SK-N-SH treated with all-trans-retinoic acid at 6 μM for 48 hours (cell line): ENCODE data around the gene ADAMTS15.

Experiments
- ATAC-seq: fragments of 200-7000 bp; cut with Tn5 transposase; 3 replicates; pipeline ENCODE4 v1.9.1; 2020; ENCODE audit warnings: mild to moderate bottlenecking, moderate library complexity
- CSDC2 ChIP-seq: fragments of 250-450 bp; sonication (Bioruptor Pico); IDR thresholded peaks from 2 replicates; pipeline ENCODE4 v1.5.0; 2020; ENCODE audit warnings: mild to moderate bottlenecking, moderate library complexity
- CSRNP3 ChIP-seq: fragments of 250-450 bp; sonication (Bioruptor Pico); IDR thresholded peaks from 2 replicates; pipeline ENCODE4 v1.5.1; 2021; ENCODE audit warnings: mild to moderate bottlenecking, moderate library complexity
- GLIS3 ChIP-seq: fragments of 250-450 bp; sonication (Bioruptor Pico); IDR thresholded peaks from 2 replicates; pipeline ENCODE4 v1.5.0; 2020; ENCODE audit warnings: mild to moderate bottlenecking, moderate library complexity
- ISL1 ChIP-seq: fragments of 250-450 bp; sonication (Bioruptor Pico); IDR thresholded peaks from 2 replicates; pipeline ENCODE4 v2.1.2; 2022; ENCODE audit warnings: mild to moderate bottlenecking, moderate library complexity
- OSR1 ChIP-seq: fragments of 250-450 bp; sonication (Bioruptor Pico); IDR thresholded peaks from 2 replicates; pipeline ENCODE4 v1.8.0; 2022; ENCODE audit warnings: moderate library complexity, mild to moderate bottlenecking, inconsistent platforms
- POU6F1 ChIP-seq: fragments of 250-450 bp; sonication (Bioruptor Pico); IDR thresholded peaks from 2 replicates; pipeline ENCODE4 v1.8.0; 2021; ENCODE audit warnings: low read depth, mild to moderate bottlenecking, moderate library complexity, borderline replicate concordance
- PPARA ChIP-seq: fragments of 250-450 bp; sonication (Bioruptor Pico); IDR thresholded peaks from 2 replicates; pipeline ENCODE4 v1.5.0; 2020; ENCODE audit warnings: mild to moderate bottlenecking, borderline replicate concordance
- RARB ChIP-seq: fragments of 250-450 bp; sonication (Bioruptor Pico); IDR thresholded peaks from 2 replicates; pipeline ENCODE4 v1.8.0; 2021; ENCODE audit warnings: mild to moderate bottlenecking, moderate library complexity
- SNAI2 ChIP-seq: fragments of 250-450 bp; sonication (Bioruptor Pico); IDR thresholded peaks from 2 replicates; pipeline ENCODE4 v1.5.0; 2020; ENCODE audit warnings: mild to moderate bottlenecking, moderate library complexity
- TCF4 ChIP-seq: fragments of 250-450 bp; sonication (Bioruptor Pico); IDR thresholded peaks from 2 replicates; pipeline ENCODE4 v1.8.0; 2021; ENCODE audit warnings: mild to moderate bottlenecking, moderate library complexity, borderline replicate concordance
- TSHZ2 ChIP-seq: fragments of 250-450 bp; sonication (Bioruptor Pico); IDR thresholded peaks from 2 replicates; pipeline ENCODE4 v1.5.0; 2020; ENCODE audit warnings: mild to moderate bottlenecking, moderate library complexity
- ZC3H10 ChIP-seq: fragments of 250-450 bp; sonication (Bioruptor Pico); IDR thresholded peaks from 2 replicates; pipeline ENCODE4 v1.5.1; 2021; ENCODE audit warnings: mild to moderate bottlenecking, moderate library complexity
- ZFP3 ChIP-seq: fragments of 250-450 bp; sonication (Bioruptor Pico); IDR thresholded peaks from 2 replicates; pipeline ENCODE4 v1.5.0; 2020; ENCODE audit warnings: mild to moderate bottlenecking, moderate library complexity
- ZFP30 ChIP-seq: fragments of 450-650 bp; formaldehyde crosslinking; IDR thresholded peaks from 2 replicates; pipeline ENCODE4 v1.5.0; 2022; ENCODE audit warnings: mild to moderate bottlenecking, moderate library complexity
- ZNF565 ChIP-seq: fragments of 450-650 bp; formaldehyde crosslinking; conservative IDR thresholded peaks from 2 replicates; pipeline ENCODE4 v1.5.0; 2020; ENCODE audit warnings: low read depth, mild to moderate bottlenecking, moderate library complexity
- ZNF70 ChIP-seq: fragments of 450-650 bp; formaldehyde crosslinking; IDR thresholded peaks from 2 replicates; pipeline ENCODE4 v1.5.0; 2020; ENCODE audit warnings: mild to moderate bottlenecking, moderate library complexity
- TF ChIP-seq, protein P1 (sequence below): fragments of 250-450 bp; sonication (Bioruptor Pico); IDR thresholded peaks from 2 replicates; pipeline ENCODE4 v1.8.0; 2020; ENCODE audit warnings: mild to moderate bottlenecking, moderate library complexity, borderline replicate concordance

ADAMTS15 gene

DNA sequence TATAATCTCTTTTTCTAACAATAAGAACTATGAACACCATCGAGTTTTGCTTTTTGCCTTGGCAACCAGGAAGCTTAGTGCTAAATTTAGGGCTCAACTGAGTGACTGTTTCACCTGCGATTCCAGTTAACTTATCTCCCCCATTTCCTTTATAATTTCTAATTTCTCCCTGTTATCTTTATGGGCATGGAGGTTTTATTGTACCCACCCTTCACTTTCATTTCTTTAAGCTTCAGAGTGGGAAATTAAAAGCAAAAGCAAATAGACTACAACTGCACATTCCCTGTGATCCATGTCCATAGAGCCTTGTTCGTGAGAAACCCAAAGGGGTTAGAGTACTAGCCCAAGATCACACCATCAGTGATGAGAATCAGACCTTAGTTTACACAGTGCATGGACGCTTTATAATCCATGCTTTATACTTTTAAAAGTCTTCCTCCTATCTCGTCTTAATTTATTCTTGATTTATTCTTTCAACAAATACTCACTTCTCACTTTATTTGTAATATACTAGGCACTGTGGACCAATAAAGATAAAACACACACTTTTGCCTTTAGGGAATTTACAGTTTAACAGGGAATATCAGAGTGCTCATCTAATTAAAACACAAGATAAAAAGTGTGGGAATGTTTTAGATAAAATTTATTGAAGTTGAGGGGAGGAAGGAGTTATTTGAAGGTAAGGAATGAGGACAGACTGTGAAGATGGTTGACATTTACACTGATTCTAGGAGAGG is 40.6 kb downstream of the ADAMTS15 start:
- TF ChIP-seq SNAI2 (no peak), GLIS3 (CRISPR knock-in tag) (no peak), CSDC2 (no peak), ZC3H10 (CRISPR knock-in tag) (no peak), ZFP30 (CRISPR knock-in tag) (no peak), TSHZ2 (CRISPR knock-in tag) (no peak), ZNF70 (CRISPR knock-in tag) (no peak), RARB (no peak), TCF4 (no peak)
- TF ChIP-seq, protein P1, sequence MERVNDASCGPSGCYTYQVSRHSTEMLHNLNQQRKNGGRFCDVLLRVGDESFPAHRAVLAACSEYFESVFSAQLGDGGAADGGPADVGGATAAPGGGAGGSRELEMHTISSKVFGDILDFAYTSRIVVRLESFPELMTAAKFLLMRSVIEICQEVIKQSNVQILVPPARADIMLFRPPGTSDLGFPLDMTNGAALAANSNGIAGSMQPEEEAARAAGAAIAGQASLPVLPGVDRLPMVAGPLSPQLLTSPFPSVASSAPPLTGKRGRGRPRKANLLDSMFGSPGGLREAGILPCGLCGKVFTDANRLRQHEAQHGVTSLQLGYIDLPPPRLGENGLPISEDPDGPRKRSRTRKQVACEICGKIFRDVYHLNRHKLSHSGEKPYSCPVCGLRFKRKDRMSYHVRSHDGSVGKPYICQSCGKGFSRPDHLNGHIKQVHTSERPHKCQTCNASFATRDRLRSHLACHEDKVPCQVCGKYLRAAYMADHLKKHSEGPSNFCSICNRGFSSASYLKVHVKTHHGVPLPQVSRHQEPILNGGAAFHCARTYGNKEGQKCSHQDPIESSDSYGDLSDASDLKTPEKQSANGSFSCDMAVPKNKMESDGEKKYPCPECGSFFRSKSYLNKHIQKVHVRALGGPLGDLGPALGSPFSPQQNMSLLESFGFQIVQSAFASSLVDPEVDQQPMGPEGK (CRISPR knock-in tag): no peak
- ATAC-seq: no peak

DNA sequence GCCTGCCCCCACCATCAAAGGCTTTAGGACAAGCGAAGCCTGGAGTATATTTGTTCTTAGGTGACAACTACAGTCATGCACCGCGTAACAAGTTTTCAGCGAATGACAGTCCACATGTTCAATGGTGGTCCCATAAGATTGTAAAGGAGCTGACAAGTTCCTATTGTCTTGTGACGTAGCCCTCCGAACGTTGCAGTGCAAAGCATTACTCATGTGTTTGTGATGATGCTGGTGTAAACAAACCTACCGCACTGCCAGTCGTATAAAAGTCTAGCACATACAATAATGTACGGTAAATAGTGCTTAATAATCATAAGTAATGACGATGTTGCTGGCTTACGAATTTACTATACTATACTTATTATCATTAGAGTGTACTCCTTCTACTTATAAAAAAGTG is 41.3 kb downstream of the ADAMTS15 start:
- TF ChIP-seq TCF4: no peak
- no peak for TF ChIP-seq ZNF565 (CRISPR knock-in tag)
- TF ChIP-seq ZFP3: no peak
- no peak for TF ChIP-seq OSR1 (CRISPR knock-in tag)
- no peak for TF ChIP-seq ZFP30 (CRISPR knock-in tag)
- TF ChIP-seq ZC3H10 (CRISPR knock-in tag): no peak
- no peak for TF ChIP-seq ZNF70 (CRISPR knock-in tag)
- no peak for TF ChIP-seq SNAI2
- TF ChIP-seq, protein P1 (CRISPR knock-in tag): no peak
- TF ChIP-seq POU6F1 (CRISPR knock-in tag): no peak
- no peak for TF ChIP-seq PPARA (CRISPR knock-in tag)
- no peak for TF ChIP-seq TSHZ2 (CRISPR knock-in tag)
- no peak for TF ChIP-seq ISL1
- no peak for TF ChIP-seq CSRNP3 (CRISPR knock-in tag)
- ATAC-seq: no peak
